UCSD-AML1 (cell line): ENCODE measurements around the gene RETREG2.

Experiments used
- DNase-seq: peaks from one replicate; lab custom pipeline; 2025; ENCODE audit not compliant: unreplicated experiment; lab: John Stamatoyannopoulos, UW

Gene RETREG2

DNA sequence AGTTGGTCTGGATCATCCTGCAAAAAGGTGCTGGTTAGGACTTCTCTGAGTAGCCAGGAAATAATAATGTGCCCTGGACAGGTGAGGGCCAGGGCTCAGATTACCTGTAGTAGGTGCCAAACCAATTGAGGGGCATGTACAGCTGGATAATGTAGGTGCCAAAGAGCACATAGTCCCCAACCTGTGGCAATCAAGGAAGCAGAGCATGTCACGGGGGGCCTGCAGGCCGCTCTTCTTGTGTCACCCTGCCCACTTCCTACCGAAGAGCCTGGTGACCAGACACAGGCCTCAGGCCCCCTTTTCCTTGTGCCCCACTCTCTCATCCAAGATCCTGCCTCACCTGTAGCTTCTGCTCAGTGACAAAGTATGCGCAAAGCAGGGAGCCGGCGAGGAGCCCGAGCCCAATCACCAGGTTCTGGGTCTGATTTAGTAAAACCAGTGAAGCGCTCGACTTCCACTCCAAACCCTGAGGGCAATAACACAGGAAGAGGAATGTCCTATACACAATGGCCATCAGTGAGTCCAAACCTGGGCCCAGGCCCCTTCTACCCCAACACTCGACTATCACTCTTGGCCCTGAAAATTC is 35.5 kb downstream of the RETREG2 start:
- no peak for DNase-seq

DNA sequence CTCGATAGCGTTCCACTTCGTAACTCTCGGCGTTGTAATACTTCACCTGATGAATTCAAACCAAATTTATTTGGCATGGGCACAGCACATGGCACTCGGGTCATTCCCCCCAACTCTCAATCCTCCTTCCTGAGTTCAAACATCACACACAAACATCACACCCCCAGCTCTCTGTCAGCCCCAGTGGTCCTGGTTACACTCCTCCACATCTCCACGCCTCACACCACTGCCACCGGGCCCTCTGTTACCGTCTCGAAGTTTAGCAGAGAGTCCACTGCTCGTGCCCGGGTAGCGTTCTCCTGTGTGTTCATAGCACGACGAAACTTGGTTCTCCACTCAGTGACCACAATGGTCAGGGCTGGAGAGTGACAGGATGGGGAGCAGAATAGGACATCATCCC is 36.1 kb downstream of the RETREG2 start:
- no peak for DNase-seq

DNA sequence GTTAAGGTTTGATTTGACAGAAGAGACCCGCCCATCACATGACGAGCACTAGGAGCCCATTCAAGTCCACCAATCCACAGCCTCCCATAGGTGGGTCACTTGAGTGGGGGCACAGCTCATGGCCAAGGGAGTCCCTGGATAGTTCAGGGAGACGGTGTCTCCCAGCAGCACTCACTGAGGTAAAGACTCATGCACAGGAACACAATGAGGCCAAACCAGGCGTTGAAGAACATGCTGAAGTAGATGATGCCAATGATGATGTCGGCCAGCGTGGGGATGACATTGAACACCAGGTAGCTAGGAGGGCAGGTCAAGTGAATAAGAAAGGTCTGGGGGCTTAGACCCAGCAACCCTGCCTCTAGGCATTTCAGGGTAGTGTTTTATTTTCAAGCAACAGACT is 36.7 kb downstream of the RETREG2 start:
- no peak for DNase-seq

DNA sequence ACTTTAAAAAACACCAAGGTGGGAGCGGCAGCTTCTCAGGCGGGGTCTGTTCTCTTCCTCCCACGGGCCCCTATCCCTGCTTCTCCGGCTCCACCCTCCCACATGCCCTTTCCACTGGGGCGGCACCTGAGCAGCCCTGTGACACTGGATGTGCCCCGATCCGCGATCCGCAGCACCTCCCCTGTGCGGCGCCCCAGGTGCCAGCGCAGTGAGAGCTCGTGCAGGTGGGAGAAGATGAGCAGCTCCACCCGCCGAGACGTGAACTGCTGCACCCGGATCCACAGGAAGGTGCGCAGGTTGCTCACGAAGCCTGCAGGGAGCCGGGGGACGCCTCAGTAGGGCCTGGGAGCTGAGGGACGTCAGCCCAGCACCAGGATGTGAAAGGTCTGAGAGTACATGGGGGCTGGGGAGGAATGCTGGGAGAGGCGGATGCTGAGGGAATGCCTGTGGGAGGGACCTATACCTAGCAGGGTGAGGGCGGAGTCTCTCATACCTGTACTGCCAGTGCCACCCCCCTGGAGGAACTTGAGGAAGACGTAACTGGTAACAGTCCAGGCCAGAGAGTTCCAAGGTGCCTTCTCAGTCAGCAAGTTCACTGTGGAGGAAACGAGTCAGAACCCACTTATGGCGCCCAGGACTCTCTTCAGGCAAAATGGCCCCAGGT is 37.9 kb downstream of the RETREG2 start:
- DNase-seq = no peak

DNA sequence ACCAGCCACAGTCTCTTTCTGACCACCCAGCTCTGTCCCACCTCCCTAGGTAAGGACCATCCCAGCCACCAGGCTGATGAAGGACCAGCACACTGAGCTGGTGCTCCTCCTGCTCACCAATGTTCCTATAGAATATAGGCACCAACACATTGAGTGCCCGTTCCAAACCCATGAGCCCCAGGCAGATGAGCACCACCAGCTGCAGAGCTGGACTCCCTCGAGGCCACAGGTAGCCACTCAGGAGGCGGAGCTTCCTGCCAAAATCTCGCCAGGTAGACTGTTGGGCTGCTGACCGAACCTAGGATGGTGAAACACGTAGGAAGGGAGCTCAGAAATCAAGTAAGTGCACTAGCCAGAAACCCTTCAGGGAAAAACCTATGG is 38.5 kb downstream of the RETREG2 start:
- DNase-seq = no peak

DNA sequence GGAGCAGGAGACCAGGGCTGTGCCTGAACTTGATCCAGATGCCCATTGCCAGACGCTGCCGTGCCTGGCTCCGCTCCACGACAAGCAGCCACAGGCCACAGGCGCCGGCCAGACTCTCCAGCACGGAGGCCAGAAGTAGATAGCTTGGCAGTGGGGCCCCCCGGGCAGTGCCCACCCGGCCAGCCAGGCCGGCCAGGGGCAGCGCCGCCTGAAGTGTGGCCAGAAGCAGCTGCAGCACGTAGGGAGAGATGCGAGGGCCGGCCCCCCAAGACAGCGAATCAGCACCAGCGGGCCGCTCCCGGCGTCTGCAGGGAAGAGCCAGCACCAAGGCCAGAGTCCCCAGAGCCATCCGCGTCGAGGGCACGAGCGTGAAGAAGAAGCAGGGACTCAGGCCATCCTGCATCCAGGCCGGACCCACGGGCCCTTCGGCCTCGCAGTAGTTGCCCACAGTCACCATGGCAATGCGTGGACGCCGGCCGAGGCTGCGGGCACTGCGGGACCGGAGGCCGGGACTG is 40.2 kb downstream of the RETREG2 start:
- DNase-seq = no peak

DNA sequence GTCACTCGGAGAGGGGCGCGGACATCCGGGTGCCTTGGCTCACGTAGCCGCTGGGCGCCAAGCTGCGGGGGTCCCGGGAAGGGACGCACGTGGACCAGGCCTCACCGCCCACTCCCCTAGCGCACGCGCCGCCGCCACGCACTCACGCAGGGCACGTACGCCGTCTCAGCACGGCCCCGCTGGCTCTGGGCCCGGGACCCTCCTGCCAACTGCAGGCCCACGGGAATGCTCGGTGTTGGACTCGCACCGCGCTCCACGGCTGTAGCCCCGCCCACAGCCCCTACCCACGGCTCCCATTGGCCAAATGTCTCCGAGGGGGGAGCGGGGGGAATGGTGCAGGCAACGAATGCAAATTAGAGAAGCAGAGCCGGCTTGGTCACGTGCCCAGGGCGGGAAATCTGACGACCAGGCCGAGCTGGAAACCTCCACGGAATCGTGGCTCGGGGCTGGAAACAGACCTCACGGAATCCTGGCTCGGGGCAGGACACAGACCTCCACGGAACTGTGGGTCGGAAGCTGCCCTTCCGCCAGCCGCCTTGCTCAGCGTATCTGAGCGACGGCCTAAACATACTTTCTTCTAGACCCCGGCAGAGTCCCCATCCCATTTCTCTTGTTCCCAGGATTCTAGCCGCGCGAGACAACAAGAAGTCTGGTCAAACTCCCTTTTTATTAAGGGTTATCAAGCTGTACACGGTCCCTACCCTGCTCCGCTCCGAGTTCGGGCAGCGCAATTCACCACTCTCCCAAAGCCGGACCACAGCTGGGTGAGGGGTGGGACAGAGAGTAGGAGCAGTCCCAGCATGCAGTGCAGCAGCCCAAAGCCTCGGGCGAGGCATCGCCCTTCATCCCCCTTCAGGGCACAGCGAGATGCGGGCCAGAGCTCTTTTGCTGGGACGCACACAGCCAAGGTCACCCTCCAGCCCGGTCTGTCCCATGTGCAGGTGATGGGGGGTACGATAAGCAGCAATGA is 40.9 kb downstream of the RETREG2 start, which contains the start of gene ABCB6:
ABCB6 (minus strand) TSS at position 227 of the 970 bp plus-strand sequence. CDS start 285 bp downstream, outside the sequence.
- DNase-seq = no peak

DNA sequence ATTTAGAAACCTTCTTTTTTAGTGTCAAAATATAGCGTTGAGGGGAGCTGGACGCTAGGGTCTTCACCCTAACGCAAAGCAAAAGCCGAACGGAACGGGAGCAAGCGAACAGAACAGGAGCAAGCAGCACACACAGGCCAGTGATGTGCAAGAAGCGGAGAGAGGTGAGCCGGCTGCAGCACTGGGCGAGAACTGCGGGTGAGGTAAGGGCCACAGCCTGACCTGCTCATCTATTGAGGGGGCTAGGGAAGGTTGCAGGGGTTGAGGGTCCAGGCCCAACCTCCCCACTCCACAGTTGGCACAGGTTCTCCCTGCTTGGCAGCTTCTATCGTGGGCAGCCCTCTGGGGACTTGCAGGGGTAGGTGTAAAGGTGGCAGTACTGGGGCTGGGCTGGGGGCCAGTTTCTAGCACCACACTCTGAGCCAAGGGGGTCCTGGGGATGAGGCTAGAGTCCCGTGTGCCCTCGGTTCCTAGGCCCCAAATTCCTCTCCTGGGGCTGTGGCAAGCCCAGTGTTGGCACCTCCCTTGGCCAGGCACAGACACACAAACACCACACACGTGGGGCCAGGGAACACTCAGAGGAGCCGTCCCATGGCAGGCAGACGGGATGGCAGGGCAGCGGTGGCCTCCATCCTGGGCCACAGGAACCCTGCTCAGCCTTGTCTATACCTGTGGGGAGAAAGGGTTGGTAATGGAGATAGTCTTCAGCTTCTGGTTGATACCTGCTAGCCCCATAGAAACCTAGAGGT is 41.9 kb downstream of the RETREG2 start:
- DNase-seq = no peak

DNA sequence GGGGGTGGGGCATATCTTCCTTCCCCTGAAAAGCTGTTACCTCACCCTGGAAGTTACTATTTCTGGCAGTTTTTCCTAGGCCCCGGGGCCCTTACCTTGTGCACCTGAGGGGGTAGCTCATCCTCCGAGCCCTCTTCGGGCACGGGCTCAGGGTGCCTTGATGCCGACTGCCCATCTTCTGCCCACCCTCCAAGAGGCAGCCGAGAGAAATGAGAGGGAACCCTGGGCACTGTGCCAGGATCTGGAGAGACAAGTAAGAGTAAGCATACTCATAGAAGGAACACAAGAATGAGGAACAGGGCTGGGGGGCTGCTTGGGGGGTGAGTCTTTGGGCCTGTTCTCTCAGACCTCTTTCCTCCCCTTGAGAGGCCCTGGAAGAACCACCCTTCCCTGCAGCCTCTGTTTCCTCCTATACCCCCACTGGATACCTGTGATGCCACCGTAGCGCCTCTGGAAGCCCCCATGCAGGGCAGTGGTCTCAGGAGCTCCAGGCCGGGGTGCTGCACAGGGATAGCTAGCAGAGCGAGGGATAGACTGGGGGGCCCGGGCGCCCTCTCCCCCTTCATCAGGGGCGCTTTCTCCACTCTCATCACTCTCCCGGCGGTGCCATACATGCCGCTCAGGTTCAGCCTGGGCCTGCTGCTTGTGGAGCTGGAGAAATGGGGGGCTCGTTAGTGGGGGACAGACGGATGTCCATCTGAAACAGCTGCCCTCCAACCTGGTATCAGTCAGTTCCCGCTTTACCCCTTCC is 42.8 kb downstream of the RETREG2 start:
- no peak for DNase-seq

DNA sequence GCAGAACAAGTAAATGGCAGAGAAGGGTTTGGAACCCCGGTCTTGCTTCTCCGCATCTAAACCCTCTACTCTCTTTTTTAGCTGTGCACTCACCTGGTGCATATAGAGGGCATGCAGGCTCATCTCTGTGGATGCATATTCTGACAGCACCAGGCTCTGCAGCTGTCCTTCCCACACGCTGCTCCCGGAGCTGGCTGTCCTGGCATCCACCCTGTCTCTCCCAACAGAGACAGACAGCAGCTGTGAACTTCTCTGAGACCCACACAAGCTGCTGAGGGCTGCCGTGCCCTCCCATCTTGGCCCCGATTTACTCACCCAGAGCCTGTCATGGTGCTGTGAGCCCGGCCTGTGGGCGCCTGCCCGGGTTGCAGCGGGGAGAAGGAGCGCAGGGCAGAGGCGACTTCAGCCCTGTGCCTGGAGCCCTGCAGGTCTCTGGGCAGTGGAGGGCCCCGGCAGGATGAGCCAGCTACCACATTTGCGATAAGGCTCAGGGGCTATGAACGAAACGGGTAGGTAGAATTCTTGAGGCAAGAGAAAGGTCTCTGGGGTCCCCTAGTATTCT is 44.0 kb downstream of the RETREG2 start:
- DNase-seq = no peak

DNA sequence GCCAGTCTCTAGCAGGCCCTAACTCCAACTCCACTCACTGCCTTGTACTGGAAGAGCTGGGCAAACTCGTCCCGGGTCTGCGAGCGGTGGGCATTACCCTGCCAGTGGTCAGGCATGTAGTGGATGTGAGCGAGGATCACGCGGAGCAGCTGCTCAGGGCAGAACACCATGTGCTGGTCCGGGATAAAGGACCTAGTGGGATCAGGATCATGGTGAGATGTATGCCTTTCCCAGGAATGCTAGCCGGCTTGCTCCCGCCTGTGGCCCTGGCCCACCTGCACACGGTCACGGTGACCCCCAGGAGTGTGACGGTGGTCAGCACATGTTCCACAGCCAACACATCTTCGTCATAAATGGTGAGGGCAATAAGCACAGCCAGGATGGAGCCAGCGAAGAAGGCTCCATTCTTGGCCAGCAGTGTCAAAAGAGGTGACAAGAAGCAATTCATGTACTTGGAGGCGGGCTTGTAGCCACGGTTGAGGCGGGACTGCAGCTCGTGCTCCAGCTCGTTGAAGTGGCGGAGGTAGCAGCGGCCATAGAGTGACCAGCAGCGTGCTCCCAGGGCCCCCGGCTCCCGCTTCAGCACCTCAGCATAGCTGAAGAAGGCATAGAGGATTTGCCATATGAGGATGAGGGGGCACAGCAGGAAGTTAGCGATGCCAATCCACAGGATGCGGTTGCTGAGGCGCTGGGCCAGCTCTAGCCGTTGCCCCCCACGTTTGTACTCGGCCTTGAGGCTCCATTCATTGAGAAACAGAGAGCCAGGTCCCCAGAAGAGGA is 45.9 kb downstream of the RETREG2 start:
- no peak for DNase-seq

DNA sequence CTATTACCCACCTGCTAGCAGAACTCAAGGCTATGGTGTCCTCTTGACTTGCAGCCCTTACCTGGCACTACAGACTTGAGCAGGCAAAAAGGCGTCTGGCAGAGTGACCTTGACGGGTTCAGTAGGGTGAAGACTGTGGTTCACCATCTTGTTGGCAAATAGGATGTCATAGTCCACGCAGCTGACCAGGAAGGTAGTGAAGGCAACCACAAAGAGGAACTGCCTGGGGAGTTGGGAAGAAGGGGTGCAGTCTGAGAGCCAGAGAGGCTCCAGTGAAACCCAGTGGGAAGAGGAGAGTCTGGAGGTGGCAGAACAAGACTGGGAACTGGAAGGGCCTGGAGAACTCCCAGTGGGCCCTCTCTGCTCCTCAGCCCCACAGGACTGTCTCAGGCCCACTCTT is 47.3 kb downstream of the RETREG2 start:
- DNase-seq = peak; percentile 51

DNA sequence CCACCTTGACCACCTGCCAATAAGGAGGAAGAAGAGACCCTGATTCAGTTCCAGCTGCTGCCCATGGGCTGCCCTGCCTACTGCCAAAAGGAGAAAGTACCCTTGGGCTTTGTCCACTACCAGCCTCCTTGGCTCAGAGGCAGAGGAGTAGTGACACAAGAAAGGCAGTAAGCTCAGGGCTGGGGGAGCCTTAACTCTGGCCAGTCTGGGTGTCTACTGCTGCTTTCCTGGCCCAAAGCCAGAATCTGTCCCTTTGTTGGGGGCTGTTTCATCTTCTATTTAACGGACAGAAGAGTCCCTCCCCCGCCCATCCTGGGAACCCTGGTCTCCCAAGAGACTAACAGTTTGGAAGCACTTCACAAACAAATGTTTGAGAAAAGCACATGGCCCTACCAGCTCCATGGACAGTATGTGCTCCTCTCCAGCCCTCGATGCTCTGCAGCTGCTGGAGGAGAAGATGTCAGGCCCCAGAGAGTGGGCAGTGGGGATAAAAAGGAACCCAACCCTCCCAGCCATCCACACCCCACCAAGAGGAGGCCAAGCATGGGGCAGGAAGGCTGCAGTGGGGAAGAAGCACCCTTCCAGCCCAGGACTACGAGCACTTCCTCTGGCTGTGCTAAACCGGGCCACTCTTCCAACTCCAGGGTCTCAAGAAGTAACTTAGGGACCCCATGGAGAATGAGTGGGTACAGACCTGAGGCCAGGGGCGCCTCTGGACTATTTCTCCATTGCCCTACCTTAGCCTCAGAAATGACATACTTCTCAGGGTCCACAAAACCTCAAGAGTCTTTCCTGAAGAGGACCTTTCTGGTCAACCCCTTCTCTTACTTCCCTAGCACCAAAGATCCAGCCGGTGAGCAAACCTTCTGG is 50.2 kb downstream of the RETREG2 start:
- DNase-seq = peak; percentile 28

DNA sequence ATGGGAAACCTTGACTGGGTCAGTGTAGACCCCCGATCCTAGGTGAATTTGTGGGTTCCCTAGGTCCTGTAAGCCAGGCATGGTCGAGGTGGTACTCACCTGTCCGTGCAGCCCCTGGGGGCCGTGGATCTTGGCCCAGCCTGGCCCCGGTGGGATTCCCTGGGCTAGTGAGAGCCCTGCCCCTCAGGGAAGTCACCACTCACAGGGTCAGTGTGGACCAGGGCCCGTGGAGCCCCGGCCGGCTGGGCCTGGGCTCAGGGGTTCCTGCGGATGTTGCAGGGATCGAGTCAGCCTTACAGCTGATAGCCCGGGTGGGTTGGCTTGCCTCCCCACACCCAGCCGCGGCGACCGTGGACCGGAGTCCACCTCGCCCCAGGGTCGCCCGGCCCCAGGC is 50.8 kb downstream of the RETREG2 start:
- no peak for DNase-seq

DNA sequence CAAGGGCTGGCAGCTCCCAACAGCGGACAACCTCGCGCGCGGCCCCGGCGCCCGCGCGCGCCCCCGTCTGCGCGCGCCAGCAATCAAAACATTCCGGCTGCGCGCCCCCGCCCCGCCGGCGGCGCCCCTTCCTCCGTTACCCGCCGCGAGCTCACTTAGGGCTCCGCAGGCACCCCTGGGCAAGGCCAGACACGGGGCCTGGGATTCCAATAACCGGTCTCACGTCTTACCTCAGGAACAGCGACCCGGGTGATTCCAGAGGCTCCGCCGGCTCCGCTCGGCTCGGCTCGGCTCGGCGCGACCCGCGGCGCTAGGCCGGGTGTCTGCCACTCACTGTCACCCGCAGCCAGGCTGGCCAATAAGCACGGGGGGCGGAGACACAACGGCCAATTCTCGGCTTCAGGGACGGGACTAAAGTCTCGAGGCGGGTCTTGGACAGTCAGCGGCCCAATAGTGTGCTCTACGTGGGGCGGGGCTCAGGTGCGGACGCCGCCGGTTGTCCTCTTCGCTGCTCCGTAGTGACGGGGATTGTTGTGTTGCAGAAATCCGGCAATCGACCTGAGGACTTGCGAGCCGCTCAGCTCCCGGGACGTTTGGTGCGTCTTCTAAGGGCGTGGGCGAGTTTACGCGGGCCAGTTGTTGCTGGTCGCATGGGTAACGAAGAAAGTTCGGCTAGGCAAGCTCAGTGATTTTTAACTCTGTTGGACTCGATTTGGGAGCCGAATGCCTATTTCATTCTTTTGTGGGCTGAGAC is 51.4 kb downstream of the RETREG2 start, which contains the start of the genes ANKZF1 and ATG9A:
ANKZF1 (plus strand) TSS at position 502 of the 754 bp plus-strand sequence. CDS start 452 bp downstream, outside the sequence.
ATG9A (minus strand) TSS at position 332 of the 754 bp plus-strand sequence. CDS start 1,612 bp downstream, outside the sequence.
- peak; percentile 98 for DNase-seq

DNA sequence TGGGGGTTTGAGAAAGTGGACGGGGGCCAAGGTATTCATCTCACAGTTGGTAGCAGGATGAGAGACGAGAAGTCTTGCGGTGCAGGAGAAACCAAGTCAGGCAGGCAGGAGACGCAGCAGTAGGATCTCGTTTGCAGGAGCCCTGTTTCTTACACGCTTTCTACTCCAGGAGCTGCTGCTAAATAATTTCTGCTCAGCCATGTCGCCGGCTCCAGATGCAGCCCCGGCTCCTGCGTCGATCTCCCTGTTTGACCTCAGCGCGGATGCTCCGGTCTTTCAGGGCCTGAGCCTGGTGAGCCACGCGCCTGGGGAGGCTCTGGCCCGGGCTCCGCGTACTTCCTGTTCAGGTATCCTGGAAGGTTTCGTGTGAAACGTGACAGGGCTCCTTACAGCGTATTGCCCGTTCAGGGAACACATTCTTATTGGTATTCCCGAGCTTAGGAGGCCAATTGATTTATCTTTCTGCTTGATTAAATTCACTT is 52.0 kb downstream of the RETREG2 start:
- peak; percentile 54 for DNase-seq

DNA sequence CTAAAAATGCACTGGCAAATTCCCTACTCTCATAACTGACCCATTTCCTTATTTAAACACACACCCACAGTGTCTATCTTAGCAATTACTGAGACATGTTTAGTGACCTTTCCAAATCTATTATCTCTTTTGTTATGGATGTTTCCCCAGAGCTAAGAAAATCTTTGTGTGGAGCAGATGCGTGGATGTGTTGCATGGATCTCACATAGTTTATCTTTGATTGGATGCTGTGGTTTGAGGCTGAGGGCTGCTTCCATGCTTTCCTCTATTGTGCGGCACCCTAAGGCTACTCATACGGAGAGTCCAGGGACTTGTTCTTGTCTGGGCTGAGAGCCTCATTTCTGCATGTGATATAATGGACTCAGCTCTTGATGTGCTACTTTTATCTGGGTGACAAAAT is 56.3 kb downstream of the RETREG2 start:
- no peak for DNase-seq
